AG08395 (cell line): ENCODE data around the gene SLC25A11.
"Not testable (repeated sequence)": the region's sequence is repeated elsewhere in the genome, so short reads cannot be mapped to it uniquely, and the experiment has no call there.

Source experiments
- DNase-seq: peaks from one replicate; pipeline ENCODE4 v3.0.0; 2012; ENCODE audit warnings: mixed read lengths, low spot score

Gene SLC25A11

GRCh38 chr17:4919511-4920047 lies 20.3 kb downstream of the SLC25A11 start:
- DNase-seq, result no peak

GRCh38 chr17:4914551-4914950 lies 25.3 kb downstream of the SLC25A11 start:
- DNase-seq, result not testable (repeated sequence)

- no peak for DNase-seq
These were observed 25.9 kb downstream of the SLC25A11 start for GRCh38 chr17:4913994-4914393.

- DNase-seq, result peak; percentile 94
These were observed 30.9 kb downstream of the SLC25A11 start for GRCh38 chr17:4908711-4909496.

GRCh38 chr17:4908301-4908700 lies 31.5 kb downstream of the SLC25A11 start:
- DNase-seq, result no peak

- DNase-seq, result not testable (repeated sequence)
These were observed 33.2 kb downstream of the SLC25A11 start for GRCh38 chr17:4906642-4907041.

GRCh38 chr17:4903051-4903818 lies 36.6 kb downstream of the SLC25A11 start, which contains the start of gene CHRNE:
CHRNE (minus strand) TSS chr17:4903098; CDS start chr17:4903063, 35 bp downstream.
- DNase-seq, result peak; percentile 43

- DNase-seq, result no peak
These were observed 37.3 kb downstream of the SLC25A11 start for GRCh38 chr17:4902540-4902939.

- DNase-seq, result no peak
These were observed 38.0 kb downstream of the SLC25A11 start for GRCh38 chr17:4901648-4902344.

- DNase-seq, result no peak
These were observed 38.7 kb downstream of the SLC25A11 start for GRCh38 chr17:4901108-4901647.

- DNase-seq, result no peak
These were observed 39.4 kb downstream of the SLC25A11 start for GRCh38 chr17:4900231-4901107.

- DNase-seq, result peak; percentile 73
These were observed 40.3 kb downstream of the SLC25A11 start, which contains the start of gene C17orf107 for GRCh38 chr17:4899341-4900230. C17orf107 (plus strand) TSS chr17:4899536; CDS start chr17:4899763, 227 bp downstream.

- DNase-seq, result no peak
These were observed 40.9 kb downstream of the SLC25A11 start for GRCh38 chr17:4898927-4899326.

- no peak for DNase-seq
These were observed 41.5 kb downstream of the SLC25A11 start for GRCh38 chr17:4898351-4898750.

- no peak for DNase-seq
These were observed 42.1 kb downstream of the SLC25A11 start for GRCh38 chr17:4897785-4898184.

GRCh38 chr17:4897198-4897687 lies 42.6 kb downstream of the SLC25A11 start:
- no peak for DNase-seq

GRCh38 chr17:4896332-4897197 lies 43.3 kb downstream of the SLC25A11 start:
- no peak for DNase-seq

GRCh38 chr17:4895657-4896331 lies 44.1 kb downstream of the SLC25A11 start:
- DNase-seq, result no peak
